HG03045 (cell line): ENCODE measurements around the gene POLR2H.
A peak's percentile ranks its signal among the peaks of the same experiment; 100 is the strongest.

Experiments used
- ATAC-seq: cut with Tn5 transposase; IDR thresholded peaks from one replicate; pipeline ENCODE4 v1.9.1; 2021; ENCODE audit warnings: mild to moderate bottlenecking, moderate library complexity; ENCODE audit not compliant: unreplicated experiment

Gene POLR2H

DNA sequence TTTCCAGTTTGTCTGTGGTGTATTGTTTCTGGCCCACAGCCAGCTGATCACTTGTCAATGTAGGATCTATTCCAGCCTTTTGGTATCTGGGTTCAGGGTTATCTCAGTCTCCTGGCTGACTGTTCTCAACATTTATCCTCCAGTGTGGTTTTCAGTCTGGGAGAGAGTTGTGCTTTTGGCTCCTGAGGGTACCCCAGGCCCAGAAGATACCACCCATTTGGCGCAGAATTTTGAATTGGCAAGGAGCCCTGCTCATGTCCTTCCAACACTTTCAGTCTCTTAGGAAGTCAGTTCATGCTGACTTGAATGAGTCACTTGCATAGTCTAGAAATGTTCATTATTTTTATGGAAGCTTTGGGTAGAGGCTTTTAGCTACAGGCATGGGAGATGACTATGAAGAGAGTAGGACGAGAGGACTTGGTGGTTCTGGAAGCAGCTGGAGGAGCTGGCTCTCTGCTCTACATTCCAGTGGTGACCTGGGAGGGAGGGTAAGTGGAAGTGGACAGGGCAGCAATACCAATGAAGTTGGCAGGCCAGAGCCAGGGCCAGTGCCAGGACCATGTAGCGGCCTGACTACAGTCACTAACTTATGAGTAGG is 7.2 kb downstream of the POLR2H start:
- no peak for ATAC-seq

DNA sequence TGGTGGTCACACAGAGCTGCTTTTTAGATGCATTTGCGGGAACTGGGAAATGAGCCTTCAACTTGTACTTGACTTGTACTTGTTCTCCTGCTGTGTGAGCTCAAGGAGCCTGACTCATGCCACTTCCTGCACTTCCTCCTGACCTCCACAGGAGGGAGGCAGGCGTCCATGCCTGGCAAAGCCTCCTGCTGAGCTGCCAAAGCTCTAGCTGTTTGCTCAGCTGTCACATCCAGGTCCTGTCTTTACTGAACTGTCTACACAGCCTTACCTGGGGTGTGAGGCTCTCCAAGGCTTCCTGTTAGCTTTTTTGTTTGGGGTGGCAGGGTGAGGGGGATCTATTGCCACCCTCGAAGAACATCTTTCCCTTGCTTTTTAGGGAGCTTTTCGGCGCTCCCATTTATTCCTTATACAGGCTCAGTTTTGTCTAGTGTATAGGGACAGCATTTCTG is 10.1 kb downstream of the POLR2H start:
- peak; percentile 74 for ATAC-seq

DNA sequence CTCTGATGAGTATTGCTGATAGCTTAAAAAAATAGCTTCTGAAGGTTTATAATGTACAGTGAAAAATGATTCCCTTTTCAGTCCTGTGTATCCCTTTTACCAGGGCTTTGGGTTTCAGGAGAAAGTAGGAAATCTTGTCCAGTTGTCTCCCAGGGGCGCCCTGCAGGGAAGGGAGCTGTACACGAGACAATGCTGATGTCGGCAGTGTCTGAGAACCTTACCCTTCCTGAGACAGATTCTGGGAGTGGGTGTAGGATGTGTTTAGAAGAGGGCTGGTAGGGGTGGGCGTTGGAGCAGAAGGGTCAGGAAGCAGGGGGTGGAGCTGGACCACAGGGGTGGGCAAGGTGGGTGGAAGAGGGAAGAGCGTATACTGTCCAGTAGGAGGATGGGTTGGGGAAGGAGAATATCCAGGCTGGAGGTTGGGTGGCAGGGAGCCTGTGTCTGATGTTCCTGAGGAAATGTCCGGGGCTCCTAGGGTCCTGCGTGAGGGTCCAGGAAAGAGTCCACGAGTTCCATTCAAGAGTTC is 10.8 kb downstream of the POLR2H start:
- ATAC-seq: no peak

DNA sequence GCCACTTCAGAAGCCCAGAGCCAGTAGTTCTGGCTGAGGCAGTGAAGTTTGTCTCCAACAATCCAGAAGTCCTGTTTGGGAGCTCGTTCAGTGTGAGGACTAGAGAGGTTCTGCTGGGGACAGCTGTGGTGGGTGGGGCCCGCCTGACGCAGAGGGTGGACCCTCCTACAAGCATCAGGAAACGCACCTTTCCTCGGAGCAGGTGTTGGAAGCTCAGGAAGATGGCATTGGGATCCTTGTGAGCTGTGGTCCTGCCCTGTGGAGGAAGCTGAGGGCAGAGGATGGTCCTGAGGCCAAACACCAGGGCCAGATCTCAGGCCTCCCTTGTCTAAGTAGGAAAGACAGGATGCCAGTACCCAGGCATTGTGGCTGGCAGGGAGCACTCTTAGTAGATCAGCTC is 11.4 kb downstream of the POLR2H start:
- no peak for ATAC-seq

DNA sequence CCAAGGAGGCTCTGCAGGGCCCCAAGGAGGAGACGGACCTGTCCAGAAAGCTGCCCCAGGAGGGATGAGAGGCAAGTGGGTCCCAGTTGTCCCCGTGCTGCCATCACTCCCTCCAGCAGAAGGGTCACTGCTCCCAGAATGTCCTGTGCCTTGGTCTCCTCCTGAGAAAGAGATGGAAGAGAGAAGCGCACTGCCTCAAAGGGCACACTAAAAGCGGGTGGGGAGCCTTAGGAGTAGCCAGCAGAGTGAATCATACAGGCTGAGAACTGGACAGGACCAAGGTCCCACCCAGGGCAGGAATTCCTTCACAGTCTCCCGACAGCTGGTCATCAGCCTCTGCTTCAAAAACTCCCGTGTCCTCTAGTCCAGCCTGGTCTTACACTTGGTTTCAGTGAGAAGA is 11.9 kb downstream of the POLR2H start:
- no peak for ATAC-seq

DNA sequence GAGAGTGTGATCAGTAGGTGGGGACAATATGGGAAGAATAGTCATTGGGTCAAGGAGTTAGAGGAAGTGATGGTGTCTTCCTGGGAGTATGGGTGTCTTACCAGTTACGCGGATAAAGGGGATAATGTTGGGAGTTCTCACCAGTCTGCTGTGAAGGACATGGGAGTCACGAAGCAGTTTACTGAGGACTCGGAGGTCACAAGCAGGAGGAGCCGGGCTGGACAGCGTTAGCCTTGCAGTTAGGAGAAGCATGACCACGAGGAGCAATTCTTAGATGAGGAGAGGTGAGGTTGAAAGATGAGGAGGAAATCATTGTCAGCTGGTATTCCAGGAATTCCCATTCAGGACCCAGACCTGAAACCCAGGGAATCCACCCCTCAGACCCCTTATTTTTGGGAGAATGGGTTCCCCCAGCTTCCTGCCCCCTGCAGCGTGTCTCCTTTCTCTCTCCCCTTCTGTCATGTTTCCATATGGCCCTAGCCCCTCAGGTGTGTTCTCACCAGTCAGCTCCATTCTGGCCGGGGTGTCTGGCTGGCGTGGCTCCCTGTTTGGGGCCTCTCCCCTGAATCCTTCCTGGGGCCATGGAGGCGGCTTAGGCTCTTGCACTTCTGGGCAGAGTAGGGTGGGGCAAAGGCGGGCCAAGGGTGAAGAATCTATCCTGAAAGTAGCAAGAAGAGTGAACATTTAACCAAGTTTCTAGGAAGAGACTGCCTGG is 14.4 kb downstream of the POLR2H start:
- no peak for ATAC-seq

DNA sequence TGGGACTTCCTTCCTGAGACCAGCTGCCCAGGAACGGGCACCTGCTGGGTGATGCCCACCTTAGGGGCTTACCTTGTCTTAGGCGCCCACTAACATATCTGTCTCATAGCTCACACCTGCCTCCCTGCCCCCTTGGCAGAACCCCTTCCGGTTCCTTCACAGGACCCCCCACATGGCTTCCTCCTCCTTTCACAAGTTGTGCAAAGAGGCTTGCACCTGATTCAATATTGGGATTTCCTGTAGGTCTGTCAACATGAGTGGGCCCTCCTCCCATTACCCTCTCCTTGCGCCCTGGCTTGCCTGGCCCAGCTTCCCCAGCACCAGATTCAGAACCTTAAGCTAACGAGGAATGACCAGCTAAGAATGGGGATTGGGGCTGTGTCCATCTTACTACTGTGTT is 15.9 kb downstream of the POLR2H start:
- ATAC-seq: no peak

DNA sequence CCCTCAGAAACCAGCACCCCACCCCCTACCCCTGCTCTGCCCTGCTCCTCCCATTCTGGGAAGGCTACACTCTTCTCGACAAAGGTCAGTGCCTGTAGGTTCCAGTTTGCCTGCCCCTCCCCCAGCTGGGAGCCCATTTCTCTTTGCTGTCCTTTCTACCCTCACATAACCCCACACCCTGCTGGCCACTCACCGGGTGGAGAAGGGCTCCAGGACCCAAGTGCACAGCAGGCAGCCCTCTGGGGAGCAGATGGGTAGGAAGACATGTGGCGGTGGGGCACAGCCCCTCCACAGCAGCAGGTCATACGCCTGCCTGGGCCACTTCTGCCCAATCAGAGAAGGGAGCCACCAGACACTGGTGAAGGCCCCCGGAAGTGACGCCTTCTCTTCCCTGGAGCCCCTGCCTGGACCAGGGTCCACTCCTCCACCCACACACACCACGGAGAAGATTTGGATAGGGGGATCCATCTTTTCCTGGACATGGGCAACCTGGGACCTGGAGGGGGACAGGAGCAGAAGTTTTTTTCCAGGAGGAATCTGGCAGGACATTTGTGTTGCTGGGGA is 16.5 kb downstream of the POLR2H start, which contains the start of gene THPO:
TSS of gene THPO (minus strand) at position 326 of the 564 bp plus-strand sequence. CDS start 1,948 bp downstream, outside the sequence.
- ATAC-seq: no peak

DNA sequence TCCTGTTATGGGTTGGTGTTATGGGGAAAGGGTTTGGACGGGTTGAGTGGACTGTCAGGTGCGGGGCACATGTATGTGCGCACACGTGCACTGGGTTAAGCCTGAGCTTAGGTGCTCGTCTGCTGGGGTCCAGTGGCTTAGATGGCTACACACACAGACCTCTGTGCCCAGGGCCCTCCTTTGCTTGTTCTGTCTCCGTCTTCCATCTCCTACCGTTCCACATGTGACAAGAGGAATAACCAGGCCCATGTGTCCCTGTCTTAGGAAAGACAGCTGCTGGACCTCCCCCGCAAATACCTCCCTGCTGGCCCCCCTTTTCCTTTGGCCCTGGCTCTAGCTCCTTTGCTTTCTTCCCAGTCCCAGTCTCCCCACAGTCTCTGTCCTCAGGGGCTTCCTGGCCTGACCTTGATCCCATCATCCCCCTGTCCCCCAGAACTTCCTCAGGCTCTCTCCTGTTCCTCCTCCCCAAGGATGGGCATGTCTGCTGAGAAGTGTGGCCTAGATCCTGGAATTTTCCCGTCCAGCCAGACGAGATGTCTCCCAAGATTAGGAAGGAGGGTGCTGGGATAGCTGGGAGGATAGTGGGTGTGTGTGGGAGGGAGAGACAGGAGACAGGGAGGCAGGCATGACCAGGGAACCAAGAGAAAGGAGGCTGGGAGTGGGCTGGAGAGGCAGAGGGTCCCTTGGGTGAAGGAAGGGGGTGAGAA is 17.3 kb downstream of the POLR2H start:
- ATAC-seq: no peak

DNA sequence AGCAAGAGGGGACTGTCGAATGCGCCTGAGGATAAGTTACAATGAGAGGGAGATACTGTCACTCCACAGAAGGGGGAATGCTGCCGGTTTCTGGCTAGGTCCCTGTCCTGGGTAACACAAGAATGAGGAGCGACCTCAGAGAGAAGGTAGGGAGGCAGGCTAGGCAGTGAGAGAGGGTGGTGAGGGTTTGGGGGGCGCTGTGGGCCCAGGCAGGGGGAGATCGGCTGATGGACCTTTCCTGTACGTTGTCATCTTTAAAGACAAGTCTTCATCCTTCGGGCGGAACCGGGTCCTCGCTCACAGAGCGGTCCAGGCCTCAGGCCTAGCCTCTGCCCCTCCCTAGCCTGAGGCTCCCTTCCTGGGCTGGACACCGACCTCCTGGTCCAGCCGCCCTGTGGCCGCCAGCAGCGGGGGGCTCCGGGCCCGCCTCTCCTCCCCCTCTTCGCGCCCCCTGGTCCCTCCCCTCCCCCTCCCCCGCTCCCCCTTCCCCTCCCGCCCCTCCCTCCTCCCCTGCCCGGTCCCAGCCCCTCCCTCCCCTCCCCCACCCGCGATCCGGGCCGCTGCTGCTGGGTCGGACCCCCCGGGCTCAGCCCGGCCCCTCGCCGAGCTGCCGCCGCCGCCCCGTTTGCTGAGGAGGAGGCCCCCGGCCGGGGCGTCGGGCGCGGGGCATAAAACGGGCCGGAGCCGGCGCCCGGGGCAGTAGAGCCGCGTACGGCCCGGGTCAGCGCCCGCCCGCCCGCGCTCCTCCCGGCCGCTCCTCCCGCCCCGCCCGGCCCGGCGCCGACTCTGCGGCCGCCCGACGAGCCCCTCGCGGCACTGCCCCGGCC is 18.1 kb downstream of the POLR2H start, which contains the start of gene CHRD:
TSS of gene CHRD (plus strand) at position 697 of the 827 bp plus-strand sequence. CDS start 265 bp downstream, outside the sequence.
- no peak for ATAC-seq

DNA sequence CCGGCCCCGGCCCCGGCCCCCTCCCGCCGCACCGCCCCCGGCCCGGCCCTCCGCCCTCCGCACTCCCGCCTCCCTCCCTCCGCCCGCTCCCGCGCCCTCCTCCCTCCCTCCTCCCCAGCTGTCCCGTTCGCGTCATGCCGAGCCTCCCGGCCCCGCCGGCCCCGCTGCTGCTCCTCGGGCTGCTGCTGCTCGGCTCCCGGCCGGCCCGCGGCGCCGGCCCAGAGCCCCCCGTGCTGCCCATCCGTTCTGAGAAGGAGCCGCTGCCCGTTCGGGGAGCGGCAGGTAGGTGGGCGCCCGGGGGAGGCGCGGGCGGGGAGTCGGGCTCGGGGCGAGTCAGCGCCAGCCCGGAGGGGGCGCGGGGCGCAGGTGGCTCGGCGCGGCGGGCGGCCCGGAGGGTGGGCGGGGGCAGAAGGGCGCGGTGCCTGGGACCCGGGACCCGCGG is 18.7 kb downstream of the POLR2H start:
- no peak for ATAC-seq

DNA sequence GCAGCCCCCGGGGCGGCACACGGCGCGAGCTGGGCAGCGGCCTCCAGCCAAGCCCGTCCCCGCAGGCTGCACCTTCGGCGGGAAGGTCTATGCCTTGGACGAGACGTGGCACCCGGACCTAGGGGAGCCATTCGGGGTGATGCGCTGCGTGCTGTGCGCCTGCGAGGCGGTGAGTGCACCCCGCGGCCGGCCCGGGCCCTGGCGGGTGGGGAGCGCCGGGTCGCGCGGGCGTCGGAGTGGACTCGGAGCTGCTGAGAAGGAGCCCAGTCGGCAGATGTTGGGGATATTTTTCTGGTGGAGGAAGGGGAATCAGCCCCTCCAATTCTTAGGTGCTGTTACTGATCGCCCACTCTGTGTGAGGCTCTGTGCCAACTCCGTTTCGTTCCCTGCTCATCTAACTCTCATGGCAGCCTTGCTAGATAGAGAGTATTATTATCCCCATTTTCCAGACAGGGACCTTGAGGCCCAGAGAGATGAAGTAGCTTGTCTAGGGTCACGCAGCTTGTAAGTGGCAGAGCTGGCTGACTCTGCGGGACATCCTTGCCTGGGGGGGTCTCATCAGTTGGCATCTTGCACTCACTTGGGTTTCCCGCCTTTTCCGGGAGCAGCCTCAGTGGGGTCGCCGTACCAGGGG is 19.2 kb downstream of the POLR2H start:
- ATAC-seq: no peak

DNA sequence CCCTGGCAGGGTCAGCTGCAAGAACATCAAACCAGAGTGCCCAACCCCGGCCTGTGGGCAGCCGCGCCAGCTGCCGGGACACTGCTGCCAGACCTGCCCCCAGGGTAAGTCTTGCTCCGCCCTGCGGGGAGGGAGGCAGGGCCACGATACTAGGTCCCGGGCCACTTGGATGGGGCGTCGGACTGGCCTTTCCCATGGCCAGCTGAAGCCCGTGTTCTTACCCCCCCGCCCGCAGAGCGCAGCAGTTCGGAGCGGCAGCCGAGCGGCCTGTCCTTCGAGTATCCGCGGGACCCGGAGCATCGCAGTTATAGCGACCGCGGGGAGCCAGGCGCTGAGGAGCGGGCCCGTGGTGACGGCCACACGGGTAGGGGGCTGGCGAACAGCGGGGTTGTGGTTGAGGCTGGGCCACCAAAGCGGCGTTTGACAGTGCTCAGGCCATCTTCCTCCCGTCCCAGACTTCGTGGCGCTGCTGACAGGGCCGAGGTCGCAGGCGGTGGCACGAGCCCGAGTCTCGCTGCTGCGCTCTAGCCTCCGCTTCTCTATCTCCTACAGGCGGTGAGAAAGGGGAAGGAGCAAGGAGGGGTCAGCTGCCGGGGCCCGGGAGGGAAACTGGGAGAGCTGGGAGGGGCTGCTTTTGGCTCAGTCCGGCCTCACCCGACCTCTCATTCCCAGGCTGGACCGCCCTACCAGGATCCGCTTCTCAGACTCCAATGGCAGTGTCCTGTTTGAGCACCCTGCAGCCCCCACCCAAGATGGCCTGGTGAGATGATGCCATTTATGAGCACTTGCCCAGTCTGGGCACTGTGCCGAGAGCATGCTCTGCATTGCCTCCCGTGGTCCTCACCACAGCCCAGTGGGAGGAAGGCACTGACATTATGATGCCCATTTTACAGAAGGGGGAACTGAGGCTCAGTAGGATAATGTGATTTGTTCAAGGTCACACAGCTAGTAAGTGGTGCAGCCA is 20.0 kb downstream of the POLR2H start:
- ATAC-seq: no peak

DNA sequence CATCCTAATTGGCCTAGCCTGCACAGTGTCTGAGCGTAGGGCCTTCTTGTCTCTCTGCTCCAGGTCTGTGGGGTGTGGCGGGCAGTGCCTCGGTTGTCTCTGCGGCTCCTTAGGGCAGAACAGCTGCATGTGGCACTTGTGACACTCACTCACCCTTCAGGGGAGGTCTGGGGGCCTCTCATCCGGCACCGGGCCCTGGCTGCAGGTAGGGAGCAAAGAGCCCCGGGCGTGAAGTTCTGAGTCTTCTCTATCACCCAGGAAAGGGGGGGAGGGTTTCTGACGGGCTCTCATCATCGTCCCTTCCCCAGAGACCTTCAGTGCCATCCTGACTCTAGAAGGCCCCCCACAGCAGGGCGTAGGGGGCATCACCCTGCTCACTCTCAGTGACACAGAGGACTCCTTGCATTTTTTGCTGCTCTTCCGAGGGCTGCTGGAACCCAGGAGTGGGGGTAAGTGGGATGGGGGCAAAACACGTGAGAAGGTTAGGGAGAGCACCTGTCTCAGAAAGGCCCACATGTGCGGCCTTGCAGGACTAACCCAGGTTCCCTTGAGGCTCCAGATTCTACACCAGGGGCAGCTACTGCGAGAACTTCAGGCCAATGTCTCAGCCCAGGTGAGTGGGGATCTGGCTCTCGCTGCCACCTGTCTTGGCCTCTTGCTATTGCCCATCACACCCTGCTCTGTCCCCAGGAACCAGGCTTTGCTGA is 21.0 kb downstream of the POLR2H start:
- ATAC-seq: no peak

DNA sequence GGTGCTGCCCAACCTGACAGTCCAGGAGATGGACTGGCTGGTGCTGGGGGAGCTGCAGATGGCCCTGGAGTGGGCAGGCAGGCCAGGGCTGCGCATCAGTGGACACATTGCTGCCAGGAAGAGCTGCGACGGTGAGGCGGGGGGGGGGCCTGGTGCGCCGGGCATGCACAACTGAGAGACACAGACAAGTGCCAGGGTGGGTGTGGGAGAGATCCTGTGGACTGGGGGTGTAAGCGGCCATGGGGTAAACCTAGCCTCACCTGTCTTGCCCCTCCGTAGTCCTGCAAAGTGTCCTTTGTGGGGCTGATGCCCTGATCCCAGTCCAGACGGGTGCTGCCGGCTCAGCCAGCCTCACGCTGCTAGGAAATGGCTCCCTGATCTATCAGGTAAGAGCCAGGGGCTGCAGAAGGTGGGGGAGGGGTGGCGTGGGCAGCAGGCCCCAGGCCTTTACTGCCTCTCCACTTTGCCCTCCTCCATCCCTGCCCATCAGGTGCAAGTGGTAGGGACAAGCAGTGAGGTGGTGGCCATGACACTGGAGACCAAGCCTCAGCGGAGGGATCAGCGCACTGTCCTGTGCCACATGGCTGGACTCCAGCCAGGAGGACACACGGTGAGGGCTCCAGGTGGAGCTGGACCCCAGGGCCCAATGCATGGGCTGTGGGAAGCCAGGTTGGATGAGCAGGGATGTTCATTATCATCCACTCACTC is 21.7 kb downstream of the POLR2H start:
- no peak for ATAC-seq

DNA sequence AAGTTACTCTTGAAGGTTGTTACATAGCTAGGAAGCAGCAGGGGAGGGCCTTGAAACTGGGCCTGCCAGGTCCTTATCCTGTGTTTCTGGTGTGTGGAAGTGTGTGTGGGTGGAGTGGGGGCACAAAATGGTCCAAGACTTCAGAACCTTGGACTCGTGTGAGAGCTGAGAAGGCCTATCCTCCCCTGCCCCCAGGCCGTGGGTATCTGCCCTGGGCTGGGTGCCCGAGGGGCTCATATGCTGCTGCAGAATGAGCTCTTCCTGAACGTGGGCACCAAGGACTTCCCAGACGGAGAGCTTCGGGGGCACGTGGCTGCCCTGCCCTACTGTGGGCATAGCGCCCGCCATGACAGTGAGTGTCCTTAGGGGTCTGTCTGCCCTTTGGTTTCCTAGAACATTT is 22.8 kb downstream of the POLR2H start:
- ATAC-seq: no peak

DNA sequence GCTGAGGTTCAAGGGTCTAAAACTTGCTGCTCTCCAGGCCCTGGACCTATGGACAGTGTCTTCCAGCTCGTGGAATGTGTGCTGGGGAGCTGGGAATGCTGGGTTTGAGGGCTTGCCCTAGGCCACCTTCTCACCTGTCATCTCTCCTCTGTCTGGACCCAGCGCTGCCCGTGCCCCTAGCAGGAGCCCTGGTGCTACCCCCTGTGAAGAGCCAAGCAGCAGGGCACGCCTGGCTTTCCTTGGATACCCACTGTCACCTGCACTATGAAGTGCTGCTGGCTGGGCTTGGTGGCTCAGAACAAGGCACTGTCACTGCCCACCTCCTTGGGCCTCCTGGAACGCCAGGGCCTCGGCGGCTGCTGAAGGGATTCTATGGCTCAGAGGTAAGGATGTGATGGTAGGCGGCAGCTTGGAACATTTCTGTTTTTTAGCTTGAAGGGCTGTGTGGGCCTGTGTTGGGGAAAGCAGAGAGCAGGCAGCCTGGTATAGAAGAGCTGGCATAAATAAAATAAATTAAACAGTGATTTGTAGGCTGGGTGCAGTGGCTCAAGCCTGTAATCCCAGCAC is 23.4 kb downstream of the POLR2H start:
- no peak for ATAC-seq
